RWPE2 (cell line): ENCODE data around the gene PRC1.

Experiments
- ATAC-seq: fragments of 200-7000 bp; cut with Tn5 transposase; 3 replicates; pipeline ENCODE4 v1.9.1; 2021; ENCODE audit warnings: low read depth
- DNase-seq: peaks from one replicate; pipeline ENCODE4 v3.0.0-alpha.2; 2020; ENCODE audit warnings: low spot score
- H3K27ac ChIP-seq: fragments of 450-650 bp; 2 replicates; pipeline ENCODE4 v1.5.1; 2017; ENCODE audit warnings: mild to moderate bottlenecking; ENCODE audit not compliant: poor library complexity, severe bottlenecking
- H3K27me3 ChIP-seq: fragments of 250-450 bp; sonication (Bioruptor Pico); 2 replicates; pipeline ENCODE4 v1.5.1; 2021; ENCODE audit warnings: mild to moderate bottlenecking, moderate library complexity; ENCODE audit not compliant: insufficient read depth, poor library complexity, severe bottlenecking
- H3K36me3 ChIP-seq: fragments of 250-450 bp; sonication (Bioruptor Pico); 2 replicates; pipeline ENCODE4 v1.5.1; 2020; ENCODE audit warnings: low read depth, mild to moderate bottlenecking, moderate library complexity
- H3K4me1 ChIP-seq: fragments of 250-450 bp; sonication (Bioruptor Pico); 2 replicates; pipeline ENCODE4 v1.5.1; 2021; ENCODE audit warnings: mild to moderate bottlenecking, moderate library complexity; ENCODE audit not compliant: insufficient read depth, poor library complexity, severe bottlenecking
- H3K4me3 ChIP-seq: fragments of 250-450 bp; sonication (Bioruptor Pico); 2 replicates; pipeline ENCODE4 v1.5.1; 2021; ENCODE audit warnings: mild to moderate bottlenecking, moderate library complexity; ENCODE audit not compliant: severe bottlenecking
- H3K9me3 ChIP-seq: fragments of 250-450 bp; sonication (Bioruptor Pico); 2 replicates; pipeline ENCODE4 v1.5.1; 2021; ENCODE audit warnings: mild to moderate bottlenecking, moderate library complexity; ENCODE audit not compliant: severe bottlenecking
- TF ChIP-seq, protein P1 (sequence below): fragments of 450-650 bp; IDR thresholded peaks from one replicate; pipeline ENCODE4 v1.5.1; 2017; ENCODE audit warnings: mild to moderate bottlenecking, moderate library complexity; ENCODE audit not compliant: poor library complexity, severe bottlenecking

The PRC1 gene

DNA sequence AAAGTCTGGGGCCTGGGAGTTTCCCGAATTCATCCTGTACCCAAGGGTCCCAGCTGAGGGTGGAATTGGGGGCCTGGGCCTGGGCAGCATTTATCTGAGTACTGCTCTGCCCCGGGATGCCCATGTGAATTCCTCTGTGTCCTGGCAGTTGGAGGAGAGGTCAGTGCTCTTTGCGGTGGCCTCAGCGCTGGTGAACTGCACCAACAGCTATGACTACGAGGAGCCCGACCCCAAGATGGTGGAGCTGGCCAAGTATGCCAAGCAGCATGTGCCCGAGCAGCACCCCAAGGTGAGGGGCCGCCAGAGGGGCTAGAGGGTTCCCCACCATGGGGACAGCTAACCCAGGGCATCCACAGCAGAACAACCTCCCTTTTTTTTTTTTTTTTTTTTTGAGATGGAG lies 45.8 kb downstream of the PRC1 start:
- peaks cover 84% of the 10 kb centered on the region for H3K36me3 ChIP-seq
- H3K27ac ChIP-seq, result peak overlapping the region; percentile 36
- no peak for DNase-seq

GRCh38 chr15:90947577-90948357 lies 46.6 kb downstream of the PRC1 start:
- H3K4me3 ChIP-seq, result no peak overlapping the region
- TF ChIP-seq, protein P1, sequence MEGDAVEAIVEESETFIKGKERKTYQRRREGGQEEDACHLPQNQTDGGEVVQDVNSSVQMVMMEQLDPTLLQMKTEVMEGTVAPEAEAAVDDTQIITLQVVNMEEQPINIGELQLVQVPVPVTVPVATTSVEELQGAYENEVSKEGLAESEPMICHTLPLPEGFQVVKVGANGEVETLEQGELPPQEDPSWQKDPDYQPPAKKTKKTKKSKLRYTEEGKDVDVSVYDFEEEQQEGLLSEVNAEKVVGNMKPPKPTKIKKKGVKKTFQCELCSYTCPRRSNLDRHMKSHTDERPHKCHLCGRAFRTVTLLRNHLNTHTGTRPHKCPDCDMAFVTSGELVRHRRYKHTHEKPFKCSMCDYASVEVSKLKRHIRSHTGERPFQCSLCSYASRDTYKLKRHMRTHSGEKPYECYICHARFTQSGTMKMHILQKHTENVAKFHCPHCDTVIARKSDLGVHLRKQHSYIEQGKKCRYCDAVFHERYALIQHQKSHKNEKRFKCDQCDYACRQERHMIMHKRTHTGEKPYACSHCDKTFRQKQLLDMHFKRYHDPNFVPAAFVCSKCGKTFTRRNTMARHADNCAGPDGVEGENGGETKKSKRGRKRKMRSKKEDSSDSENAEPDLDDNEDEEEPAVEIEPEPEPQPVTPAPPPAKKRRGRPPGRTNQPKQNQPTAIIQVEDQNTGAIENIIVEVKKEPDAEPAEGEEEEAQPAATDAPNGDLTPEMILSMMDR, result no peak
- H3K9me3 ChIP-seq, result no peaks in the 10 kb centered on the region
- DNase-seq (no peak), ATAC-seq (no peak)
- H3K36me3 ChIP-seq, result peaks cover 88% of the 10 kb centered on the region
- no peak overlapping the region for H3K27ac ChIP-seq
- H3K27me3 ChIP-seq, result no peaks in the 10 kb centered on the region
- H3K4me1 ChIP-seq, result peaks cover 9% of the 10 kb centered on the region

More for the DNA sequence above, 45.8 kb downstream of the PRC1 start:
- TF ChIP-seq, protein P1, result no peak
- no peaks in the 10 kb centered on the region for H3K9me3 ChIP-seq
- no peak for ATAC-seq
- H3K4me3 ChIP-seq, result no peak overlapping the region
- no peaks in the 10 kb centered on the region for H3K27me3 ChIP-seq
- H3K4me1 ChIP-seq, result peaks cover 9% of the 10 kb centered on the region

- TF ChIP-seq, protein P1, result no peak
- H3K9me3 ChIP-seq, result no peaks in the 10 kb centered on the region
- H3K27ac ChIP-seq, result no peak overlapping the region
- no peak overlapping the region for H3K4me3 ChIP-seq
- peaks cover 95% of the 10 kb centered on the region for H3K36me3 ChIP-seq
- no peaks in the 10 kb centered on the region for H3K27me3 ChIP-seq
- peaks cover 9% of the 10 kb centered on the region for H3K4me1 ChIP-seq
- DNase-seq, result no peak
- no peak for ATAC-seq
Measured at GRCh38 chr15:90946941-90947576, 47.3 kb downstream of the PRC1 start.

DNA sequence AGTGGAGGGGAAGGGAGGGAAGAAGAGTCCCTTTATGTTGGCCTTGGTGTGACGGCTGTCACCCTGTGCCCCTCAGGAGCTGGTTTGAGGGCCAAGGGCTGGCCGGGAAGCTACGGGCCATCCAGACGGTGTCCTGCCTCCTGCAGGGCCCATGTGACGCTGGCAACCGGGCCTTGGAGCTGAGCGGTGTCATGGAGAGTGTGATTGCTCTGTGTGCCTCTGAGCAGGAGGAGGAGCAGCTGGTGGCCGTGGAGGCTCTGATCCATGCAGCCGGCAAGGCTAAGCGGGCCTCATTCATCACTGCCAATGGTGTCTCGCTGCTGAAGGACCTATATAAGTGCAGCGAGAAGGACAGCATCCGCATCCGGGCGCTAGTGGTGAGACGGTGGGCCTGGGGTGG lies 47.8 kb downstream of the PRC1 start:
- no peaks in the 10 kb centered on the region for H3K9me3 ChIP-seq
- H3K27ac ChIP-seq, result no peak overlapping the region
- DNase-seq (no peak), ATAC-seq (no peak)
- no peaks in the 10 kb centered on the region for H3K27me3 ChIP-seq
- H3K36me3 ChIP-seq, result peaks cover 93% of the 10 kb centered on the region
- TF ChIP-seq, protein P1, result no peak
- peaks cover 9% of the 10 kb centered on the region for H3K4me1 ChIP-seq
- H3K4me3 ChIP-seq, result no peak overlapping the region

- ATAC-seq, result no peak
- TF ChIP-seq, protein P1, result no peak
- Histone ChIP-seq H3K4me3 (no peak overlapping the region), H3K27ac (no peak overlapping the region), H3K4me1 (peaks cover 9% of the 10 kb centered on the region), H3K9me3 (no peaks in the 10 kb centered on the region), H3K36me3 (peaks cover 93% of the 10 kb centered on the region), H3K27me3 (no peaks in the 10 kb centered on the region)
- no peak for DNase-seq
Measured at GRCh38 chr15:90945091-90945490, 49.2 kb downstream of the PRC1 start.
